ENCODE results near the gene NHS. TPM values are rescaled to one million over a fixed set of nuclear protein-coding genes. Genes with fewer than 3 reads are reported as not detected.

NHS gene
- total RNA-seq, 1 experiment from 2014 or later: 19.5 TPM

DNA sequence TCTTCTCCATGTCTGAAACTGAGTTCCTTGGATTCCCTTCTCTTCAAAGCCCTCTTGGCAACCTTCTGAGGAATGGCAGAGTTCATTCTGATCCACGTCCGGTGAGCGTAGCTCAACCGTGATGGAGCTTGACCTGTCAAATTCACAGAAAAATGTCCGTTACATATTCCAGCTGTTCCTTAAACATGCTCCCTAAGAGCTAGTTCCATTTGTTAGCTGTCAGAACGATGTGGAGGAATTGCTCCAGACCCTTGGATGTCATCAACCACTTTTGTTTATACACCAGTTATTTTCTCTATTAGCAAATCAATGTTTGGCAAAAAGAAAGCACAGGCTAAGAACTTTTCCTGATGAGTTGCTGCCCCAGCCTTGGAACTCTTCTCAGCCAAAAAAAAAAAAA lies 50.1 kb downstream of the NHS start:
- Mint-ChIP-seq H3K36me3 (ENCODE audit: insufficient read depth, unreplicated experiment) (peaks cover 1% of the 10 kb centered on the region), H3K4me1 (ENCODE audit: low read depth, unreplicated experiment) (no peaks in the 10 kb centered on the region), H3K4me3 (ENCODE audit: low read depth, unreplicated experiment) (no peak overlapping the region), H3K27me3 (ENCODE audit: unreplicated experiment) (no peaks in the 10 kb centered on the region), H3K27ac (ENCODE audit: unreplicated experiment) (no peak overlapping the region), H3K9me3 (ENCODE audit: low read depth, unreplicated experiment) (no peaks in the 10 kb centered on the region)
- CTCF ChIA-PET: no interaction called here
- intact Hi-C loops (cut with micrococcal nuclease; ENCODE audit: unreplicated experiment): no loop called here
- no peak for DNase-seq
- no TSS peak for BruUV-seq (replicated peaks)
- TF ChIP-seq, protein P1, sequence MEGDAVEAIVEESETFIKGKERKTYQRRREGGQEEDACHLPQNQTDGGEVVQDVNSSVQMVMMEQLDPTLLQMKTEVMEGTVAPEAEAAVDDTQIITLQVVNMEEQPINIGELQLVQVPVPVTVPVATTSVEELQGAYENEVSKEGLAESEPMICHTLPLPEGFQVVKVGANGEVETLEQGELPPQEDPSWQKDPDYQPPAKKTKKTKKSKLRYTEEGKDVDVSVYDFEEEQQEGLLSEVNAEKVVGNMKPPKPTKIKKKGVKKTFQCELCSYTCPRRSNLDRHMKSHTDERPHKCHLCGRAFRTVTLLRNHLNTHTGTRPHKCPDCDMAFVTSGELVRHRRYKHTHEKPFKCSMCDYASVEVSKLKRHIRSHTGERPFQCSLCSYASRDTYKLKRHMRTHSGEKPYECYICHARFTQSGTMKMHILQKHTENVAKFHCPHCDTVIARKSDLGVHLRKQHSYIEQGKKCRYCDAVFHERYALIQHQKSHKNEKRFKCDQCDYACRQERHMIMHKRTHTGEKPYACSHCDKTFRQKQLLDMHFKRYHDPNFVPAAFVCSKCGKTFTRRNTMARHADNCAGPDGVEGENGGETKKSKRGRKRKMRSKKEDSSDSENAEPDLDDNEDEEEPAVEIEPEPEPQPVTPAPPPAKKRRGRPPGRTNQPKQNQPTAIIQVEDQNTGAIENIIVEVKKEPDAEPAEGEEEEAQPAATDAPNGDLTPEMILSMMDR (IDR thresholded peaks at IDR 0.05; ENCODE audit: unreplicated experiment): no peak

DNA sequence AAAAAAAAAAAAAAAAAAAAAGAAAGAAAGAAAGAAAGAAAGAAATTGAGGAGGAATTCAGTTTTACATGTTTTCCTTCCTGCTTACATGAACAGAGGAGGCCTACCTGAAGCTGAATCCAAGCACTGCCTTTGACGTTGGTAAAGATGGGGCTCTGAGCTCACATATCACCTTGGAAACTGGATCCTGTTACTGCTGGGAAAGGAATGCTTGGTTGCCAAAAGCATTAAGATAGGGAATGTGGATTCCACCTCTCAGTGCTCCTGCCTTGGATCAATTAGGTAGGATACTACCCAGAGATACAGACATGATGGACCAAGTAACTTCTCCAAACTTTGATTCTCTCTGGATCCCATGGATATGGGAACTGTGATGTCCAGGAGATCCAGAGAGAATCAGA lies 50.6 kb downstream of the NHS start:
- TF ChIP-seq, protein P1 (IDR thresholded peaks at IDR 0.05; ENCODE audit: unreplicated experiment): no peak
- intact Hi-C loops (cut with micrococcal nuclease; ENCODE audit: unreplicated experiment): no loop called here

DNA sequence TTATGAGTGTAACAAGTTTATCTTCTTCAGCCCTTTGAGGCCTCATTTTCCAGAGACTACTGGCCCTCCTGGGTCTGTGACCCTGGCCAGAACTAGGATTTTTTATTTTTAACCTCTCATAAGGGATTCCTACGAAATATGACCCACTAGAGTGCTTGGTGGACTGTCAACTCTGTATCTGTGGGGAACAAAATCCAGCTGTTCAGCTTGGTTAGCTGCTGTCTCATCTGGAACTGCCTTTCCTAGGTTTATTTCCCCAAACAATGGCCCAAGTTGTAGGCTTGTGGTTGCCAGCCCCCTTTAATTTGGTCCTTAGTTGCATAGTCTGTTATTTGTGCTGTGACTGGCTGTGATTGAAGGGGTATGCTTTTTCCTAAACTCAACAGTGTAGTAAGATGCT lies 56.2 kb downstream of the NHS start:
- DNase-seq: no peak
- intact Hi-C loops (cut with micrococcal nuclease; ENCODE audit: unreplicated experiment): no loop called here
- no TSS peak for BruUV-seq (replicated peaks)
- Mint-ChIP-seq H3K4me3 (ENCODE audit: low read depth, unreplicated experiment) (no peak overlapping the region), H3K27me3 (ENCODE audit: unreplicated experiment) (no peaks in the 10 kb centered on the region), H3K36me3 (ENCODE audit: insufficient read depth, unreplicated experiment) (peaks cover 4% of the 10 kb centered on the region), H3K9me3 (ENCODE audit: low read depth, unreplicated experiment) (no peaks in the 10 kb centered on the region), H3K27ac (ENCODE audit: unreplicated experiment) (no peak overlapping the region), H3K4me1 (ENCODE audit: low read depth, unreplicated experiment) (no peaks in the 10 kb centered on the region)
- TF ChIP-seq, protein P1 (IDR thresholded peaks at IDR 0.05; ENCODE audit: unreplicated experiment): no peak
- CTCF ChIA-PET: no interaction called here

More for the DNA sequence above, 50.6 kb downstream of the NHS start:
- Mint-ChIP-seq H3K4me3 (ENCODE audit: low read depth, unreplicated experiment) (no peak overlapping the region), H3K27me3 (ENCODE audit: unreplicated experiment) (no peaks in the 10 kb centered on the region), H3K4me1 (ENCODE audit: low read depth, unreplicated experiment) (no peaks in the 10 kb centered on the region), H3K27ac (ENCODE audit: unreplicated experiment) (no peak overlapping the region), H3K9me3 (ENCODE audit: low read depth, unreplicated experiment) (no peaks in the 10 kb centered on the region), H3K36me3 (ENCODE audit: insufficient read depth, unreplicated experiment) (peaks cover 4% of the 10 kb centered on the region)
- CTCF ChIA-PET: no interaction called here
- BruUV-seq (replicated peaks): no TSS peak
- no peak for DNase-seq

DNA sequence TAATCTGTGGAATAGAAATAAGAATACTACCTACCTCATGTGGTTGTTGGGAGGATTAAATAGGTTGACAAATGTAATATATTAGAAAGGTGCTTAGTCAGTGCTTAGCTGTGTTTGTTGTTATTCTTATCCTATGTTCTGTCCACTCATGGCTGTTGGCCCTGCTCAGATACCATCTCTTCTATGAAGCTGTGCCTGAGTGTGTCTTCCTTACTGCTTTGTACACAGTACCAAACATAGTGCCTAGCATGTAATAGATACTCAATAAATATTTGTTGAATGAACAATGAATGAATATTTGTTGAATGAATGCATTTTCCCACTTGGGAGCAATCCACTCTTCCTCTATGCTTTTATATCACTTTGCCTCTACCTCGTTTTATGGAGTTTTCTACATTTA lies 57.2 kb downstream of the NHS start:
- peaks cover 4% of the 10 kb centered on the region for H3K36me3 Mint-ChIP-seq (ENCODE audit: insufficient read depth, unreplicated experiment)
- CTCF ChIA-PET: no interaction called here
- no peaks in the 10 kb centered on the region for H3K9me3 Mint-ChIP-seq (ENCODE audit: low read depth, unreplicated experiment)
- no peaks in the 10 kb centered on the region for H3K4me1 Mint-ChIP-seq (ENCODE audit: low read depth, unreplicated experiment)
- TF ChIP-seq, protein P1 (IDR thresholded peaks at IDR 0.05; ENCODE audit: unreplicated experiment): no peak
- no peaks in the 10 kb centered on the region for H3K27me3 Mint-ChIP-seq (ENCODE audit: unreplicated experiment)
- intact Hi-C loops (cut with micrococcal nuclease; ENCODE audit: unreplicated experiment): no loop called here
- no peak overlapping the region for H3K27ac Mint-ChIP-seq (ENCODE audit: unreplicated experiment)
- no peak overlapping the region for H3K4me3 Mint-ChIP-seq (ENCODE audit: low read depth, unreplicated experiment)
- BruUV-seq (replicated peaks): no TSS peak
- no peak for DNase-seq

DNA sequence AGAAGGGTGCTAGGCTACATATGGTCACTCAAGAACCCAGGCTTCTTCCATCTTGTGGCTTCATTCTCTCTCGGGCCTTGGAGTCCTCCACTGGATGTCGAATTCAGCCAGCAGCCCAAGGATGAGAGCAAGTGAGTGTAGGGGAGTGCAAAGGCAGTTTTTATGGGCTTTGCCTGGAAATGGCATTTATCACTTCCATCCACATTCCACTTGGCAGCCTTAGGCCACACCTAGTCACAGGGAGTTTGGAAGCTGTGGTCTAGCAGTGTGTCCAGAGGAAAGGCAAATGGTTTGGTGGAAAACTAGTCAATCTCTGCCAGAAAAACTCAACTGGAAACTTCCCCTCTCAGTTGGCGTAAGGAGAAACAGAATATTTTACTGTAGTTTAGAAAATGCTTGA lies 59.0 kb downstream of the NHS start:
- Mint-ChIP-seq H3K9me3 (ENCODE audit: low read depth, unreplicated experiment) (no peaks in the 10 kb centered on the region), H3K4me3 (ENCODE audit: low read depth, unreplicated experiment) (no peak overlapping the region), H3K4me1 (ENCODE audit: low read depth, unreplicated experiment) (no peaks in the 10 kb centered on the region), H3K27ac (ENCODE audit: unreplicated experiment) (no peak overlapping the region), H3K36me3 (ENCODE audit: insufficient read depth, unreplicated experiment) (peaks cover 4% of the 10 kb centered on the region), H3K27me3 (ENCODE audit: unreplicated experiment) (no peaks in the 10 kb centered on the region)
- TF ChIP-seq, protein P1 (IDR thresholded peaks at IDR 0.05; ENCODE audit: unreplicated experiment): no peak
- DNase-seq: no peak
- intact Hi-C loops (cut with micrococcal nuclease; ENCODE audit: unreplicated experiment): no loop called here
- CTCF ChIA-PET: no interaction called here
- BruUV-seq (replicated peaks): no TSS peak

Data from Calu3 (cell line).